ACHN (cell line): Measurements from ENCODE around the gene XCL2.
"Not testable (repeated sequence)": the region's sequence is repeated elsewhere in the genome, so short reads cannot be mapped to it uniquely, and the experiment has no call there.

ENCODE experiments used
- DNase-seq: peaks from one replicate; pipeline ENCODE4 v3.0.0-alpha.2; 2015
- in situ Hi-C: cut with HindIII; loops from 2 replicates; pipeline ENCODE4 v1.10.0; 2017; ENCODE audit warnings: low sequenced_read_pairs, low pct_ligation_motif_present, low pct_unique_long_range_greater_than_20kb

The XCL2 gene

GRCh38 chr1:168567007-168567406, 23.2 kb upstream of the XCL2 start:
- in situ Hi-C loops, result no loop called here
- no peak for DNase-seq

DNA sequence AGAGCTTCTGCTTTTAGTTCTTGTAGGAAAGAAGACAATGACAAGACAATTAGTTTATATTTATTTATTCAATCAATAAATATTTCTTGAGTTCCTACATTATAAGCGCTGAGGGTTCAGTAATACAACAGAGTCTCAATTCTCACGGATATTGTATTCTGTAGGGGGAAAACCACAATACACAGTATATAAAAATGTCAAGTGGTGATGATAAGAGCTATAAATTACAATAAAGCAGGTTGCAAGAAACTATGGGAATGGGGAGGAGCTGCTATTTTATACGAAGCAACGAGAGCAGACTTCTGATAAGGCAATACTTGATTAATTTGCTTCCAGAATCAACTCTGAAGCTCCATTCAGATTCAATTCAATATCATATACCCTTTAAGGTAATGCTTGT, 22.0 kb upstream of the XCL2 start:
- in situ Hi-C loops, result no loop called here
- no peak for DNase-seq

DNA sequence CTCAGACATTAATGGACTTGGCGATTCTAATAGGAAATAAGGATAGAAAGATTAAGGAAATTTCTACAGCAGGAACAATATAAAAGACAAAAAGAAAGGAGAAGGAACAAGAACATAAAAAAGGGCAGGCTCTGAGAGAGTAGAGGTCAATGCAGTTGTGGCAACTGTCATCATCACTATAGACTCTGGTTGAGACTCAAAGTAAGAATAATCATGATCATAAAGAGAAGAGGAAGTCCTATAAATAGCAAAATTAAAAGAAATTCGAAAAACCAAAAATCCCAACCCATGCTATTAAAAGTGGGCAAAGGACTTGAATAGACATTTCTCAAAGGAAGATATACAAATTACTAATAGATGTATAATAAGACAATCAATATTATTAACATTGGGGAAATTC, 18.2 kb upstream of the XCL2 start:
- in situ Hi-C loops, result no loop called here

DNA sequence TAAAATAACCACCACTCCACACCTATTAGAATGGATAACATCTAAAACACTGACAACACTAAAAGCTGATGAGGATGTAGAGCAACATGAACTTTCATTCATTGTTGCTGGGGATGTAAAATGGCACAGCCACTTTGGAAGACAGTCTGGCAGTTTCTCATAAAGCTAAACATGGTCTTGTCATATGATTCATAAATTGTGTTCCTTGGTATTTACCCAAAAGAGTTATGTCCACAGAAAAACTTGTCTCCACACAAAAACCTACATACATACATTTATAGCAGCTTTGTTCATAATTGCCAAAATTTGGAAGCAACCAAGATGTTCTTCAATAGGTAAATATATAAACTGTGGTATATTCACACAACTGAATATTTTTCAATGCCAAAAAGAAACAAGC, 16.6 kb upstream of the XCL2 start:
- DNase-seq, result no peak
- in situ Hi-C loops, result no loop called here

More for the DNA sequence above, 18.2 kb upstream of the XCL2 start:
- no peak for DNase-seq

GRCh38 chr1:168556647-168557046, 12.8 kb upstream of the XCL2 start:
- DNase-seq, result no peak
- in situ Hi-C loops, result no loop called here

- no peak for DNase-seq
- in situ Hi-C loops, result no loop called here
Measured at GRCh38 chr1:168555508-168556046, 11.8 kb upstream of the XCL2 start.

GRCh38 chr1:168554603-168555483, 11.0 kb upstream of the XCL2 start:
- no peak for DNase-seq
- in situ Hi-C loops, result no loop called here

DNA sequence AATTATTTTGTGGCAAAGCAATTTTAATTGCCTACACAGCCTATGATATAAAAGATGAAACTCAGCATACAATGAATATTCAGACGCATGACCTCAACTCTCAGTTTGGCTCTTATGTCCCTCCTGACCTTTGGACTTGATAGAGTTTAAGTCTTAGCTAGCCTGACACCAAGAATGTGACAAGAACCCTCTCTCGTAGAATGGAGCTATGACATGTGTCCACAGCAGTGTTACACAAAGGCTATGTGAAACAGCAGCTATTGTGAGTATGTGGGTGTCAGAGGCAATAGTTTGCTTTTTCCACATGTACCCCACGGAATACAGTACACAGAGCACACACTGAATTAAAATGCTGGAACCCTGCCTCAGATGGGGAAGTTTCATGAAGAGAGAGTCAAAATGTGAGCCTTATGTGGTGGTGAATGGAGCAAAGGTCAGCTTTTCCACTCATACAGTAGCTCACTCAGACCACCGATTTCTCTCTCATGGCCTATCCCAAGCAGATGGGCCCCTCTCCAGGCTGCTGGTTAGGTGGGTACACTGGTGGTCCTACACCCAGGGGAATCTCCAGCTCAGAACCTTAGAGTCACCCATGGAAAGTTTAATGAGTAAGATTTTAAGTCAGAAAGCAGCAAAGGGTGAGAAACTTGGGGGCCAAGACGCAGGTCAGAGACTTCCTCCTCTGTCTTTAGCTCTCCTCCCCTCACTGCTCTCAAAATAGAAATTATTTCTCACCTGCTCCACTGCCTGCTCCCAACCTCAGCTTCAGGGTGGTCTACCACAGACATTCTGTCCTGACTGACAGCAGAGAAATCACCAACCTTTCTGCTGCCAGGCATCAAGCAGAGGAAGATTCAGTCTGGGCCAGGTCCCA, 10.1 kb upstream of the XCL2 start:
- in situ Hi-C loops, result no loop called here
- DNase-seq, result no peak

GRCh38 chr1:168552961-168553360, 9.2 kb upstream of the XCL2 start:
- in situ Hi-C loops, result no loop called here
- DNase-seq, result no peak

GRCh38 chr1:168551688-168552087, 7.9 kb upstream of the XCL2 start:
- no peak for DNase-seq
- in situ Hi-C loops, result no loop called here

GRCh38 chr1:168550971-168551370, 7.2 kb upstream of the XCL2 start:
- in situ Hi-C loops, result no loop called here
- DNase-seq, result no peak

DNA sequence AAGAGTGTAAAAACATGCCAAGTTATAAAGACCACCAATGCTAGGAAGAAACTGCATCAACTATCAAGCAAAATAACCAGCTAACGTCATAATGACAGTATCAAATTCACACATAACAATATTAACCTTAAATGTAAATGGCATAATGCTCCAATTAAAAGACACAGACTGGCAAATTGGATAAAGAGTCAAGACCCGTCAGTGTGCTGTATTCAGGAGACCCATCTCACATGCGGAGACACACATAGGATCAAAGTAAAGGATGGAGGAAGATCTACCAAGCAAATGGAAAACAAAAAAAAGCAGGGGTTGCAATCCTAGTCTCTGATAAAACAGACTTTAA, 2.7 kb upstream of the XCL2 start:
- in situ Hi-C loops, DNase-seq: not testable (repeated sequence)

DNA sequence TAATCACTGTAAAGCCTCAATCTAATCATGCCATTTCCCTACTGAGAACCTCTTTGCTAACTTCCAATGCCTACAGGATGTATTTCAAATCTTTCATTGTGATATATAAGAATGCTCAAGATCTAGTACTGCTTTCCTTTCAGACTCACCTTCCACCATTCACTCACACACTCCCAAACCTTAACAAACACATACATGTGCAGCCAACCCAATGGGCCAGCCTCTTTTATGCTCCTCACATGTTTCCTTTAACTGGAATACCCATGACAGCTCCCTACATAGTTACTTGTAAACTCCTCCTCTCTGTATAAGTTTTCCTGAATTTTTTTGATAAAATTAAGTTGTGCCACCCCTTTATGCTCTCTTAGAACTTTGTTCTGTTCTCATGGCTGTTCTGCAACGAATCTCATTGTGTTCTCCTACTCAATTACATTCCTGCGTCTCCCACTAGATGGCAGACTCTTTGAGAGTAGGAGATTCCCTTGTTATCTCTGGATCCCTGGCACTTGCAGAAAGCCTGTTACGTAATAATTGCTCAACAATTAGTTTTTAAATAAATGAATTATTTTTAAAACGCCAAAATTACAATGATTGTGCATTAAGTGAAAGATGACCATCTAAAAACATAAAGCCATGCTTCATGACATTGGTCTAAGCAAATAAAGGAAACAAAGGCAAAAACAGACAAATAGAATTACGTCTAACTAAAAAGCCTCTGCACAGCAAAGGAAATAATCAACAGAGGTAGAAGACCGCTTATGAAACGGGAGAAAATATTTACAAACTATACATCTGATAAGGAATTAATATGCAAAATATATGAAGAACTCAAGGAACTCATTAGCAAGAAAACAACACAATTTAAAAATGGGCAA, 2.1 kb upstream of the XCL2 start:
- DNase-seq, result peak; percentile 19
- in situ Hi-C loops, result not testable (repeated sequence)

GRCh38 chr1:168542978-168543377, 819 bp downstream of the XCL2 start:
- DNase-seq, in situ Hi-C loops: not testable (repeated sequence)

GRCh38 chr1:168540798-168541197, 3.0 kb downstream of the XCL2 start:
- in situ Hi-C loops, DNase-seq: not testable (repeated sequence)

DNA sequence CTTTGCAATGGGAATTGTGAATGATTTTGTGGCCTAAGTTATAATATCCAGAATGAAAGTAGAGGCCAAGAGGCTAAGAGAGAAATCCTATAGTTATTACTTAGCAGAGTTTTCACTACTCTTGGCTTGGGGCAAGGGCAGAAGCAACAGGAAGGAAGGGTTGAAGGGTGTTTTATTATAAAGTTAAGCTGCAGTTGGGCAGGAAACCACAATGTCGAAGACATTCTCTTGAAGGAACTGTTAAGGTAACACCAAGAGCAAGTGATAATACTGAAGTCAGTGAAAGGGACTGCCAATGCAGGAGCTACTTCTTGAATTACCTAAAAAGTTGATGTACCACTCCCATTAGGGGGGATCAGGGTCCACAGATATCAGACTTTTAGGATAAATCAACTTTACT, 8.3 kb downstream of the XCL2 start:
- DNase-seq, result no peak
- in situ Hi-C loops, result no loop called here

DNA sequence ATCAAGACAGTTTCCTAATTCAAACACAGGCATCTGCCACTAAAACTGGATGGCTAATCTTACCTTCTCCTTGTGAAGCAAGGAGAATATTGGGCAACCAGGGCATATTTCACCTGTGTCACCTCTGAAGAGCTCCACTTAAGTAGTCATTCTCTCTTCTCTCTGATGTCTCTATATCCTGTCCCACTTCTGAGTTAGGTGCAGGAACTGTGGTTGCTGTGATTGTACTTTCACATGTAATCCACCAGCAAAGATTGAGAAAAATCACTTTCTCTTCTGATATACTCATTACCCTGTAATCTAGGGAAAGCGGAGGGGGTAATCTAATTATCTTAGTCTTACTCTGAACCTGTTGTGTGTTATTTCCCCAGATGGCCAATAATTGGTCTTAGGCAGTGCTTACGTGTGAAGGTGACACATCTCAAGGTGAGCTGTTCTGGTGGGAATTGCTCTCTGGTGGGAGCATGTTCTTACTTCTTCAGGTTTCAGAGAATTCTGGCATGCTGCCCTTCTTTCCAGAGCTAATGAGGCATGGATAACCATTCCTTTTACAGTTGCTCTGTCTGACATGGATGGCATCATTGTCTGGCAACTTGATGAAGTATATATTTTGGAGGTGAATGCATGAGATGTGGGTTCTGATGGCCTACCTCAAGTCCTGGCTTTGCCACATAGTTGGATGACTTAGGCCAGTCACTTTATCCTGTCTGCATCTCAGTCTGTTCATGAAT, 12.0 kb downstream of the XCL2 start:
- in situ Hi-C loops, result no loop called here
- no peak for DNase-seq

- no peak for DNase-seq
- in situ Hi-C loops, result no loop called here
Measured at GRCh38 chr1:168529518-168529917, 14.3 kb downstream of the XCL2 start.
